HG02571 (cell line): ENCODE results near the gene GALNT7.

Source experiments
- ATAC-seq: cut with Tn5 transposase; IDR thresholded peaks from one replicate; pipeline ENCODE4 v1.9.1; 2021; ENCODE audit warnings: mild to moderate bottlenecking, moderate library complexity; ENCODE audit not compliant: unreplicated experiment

The GALNT7 gene

DNA sequence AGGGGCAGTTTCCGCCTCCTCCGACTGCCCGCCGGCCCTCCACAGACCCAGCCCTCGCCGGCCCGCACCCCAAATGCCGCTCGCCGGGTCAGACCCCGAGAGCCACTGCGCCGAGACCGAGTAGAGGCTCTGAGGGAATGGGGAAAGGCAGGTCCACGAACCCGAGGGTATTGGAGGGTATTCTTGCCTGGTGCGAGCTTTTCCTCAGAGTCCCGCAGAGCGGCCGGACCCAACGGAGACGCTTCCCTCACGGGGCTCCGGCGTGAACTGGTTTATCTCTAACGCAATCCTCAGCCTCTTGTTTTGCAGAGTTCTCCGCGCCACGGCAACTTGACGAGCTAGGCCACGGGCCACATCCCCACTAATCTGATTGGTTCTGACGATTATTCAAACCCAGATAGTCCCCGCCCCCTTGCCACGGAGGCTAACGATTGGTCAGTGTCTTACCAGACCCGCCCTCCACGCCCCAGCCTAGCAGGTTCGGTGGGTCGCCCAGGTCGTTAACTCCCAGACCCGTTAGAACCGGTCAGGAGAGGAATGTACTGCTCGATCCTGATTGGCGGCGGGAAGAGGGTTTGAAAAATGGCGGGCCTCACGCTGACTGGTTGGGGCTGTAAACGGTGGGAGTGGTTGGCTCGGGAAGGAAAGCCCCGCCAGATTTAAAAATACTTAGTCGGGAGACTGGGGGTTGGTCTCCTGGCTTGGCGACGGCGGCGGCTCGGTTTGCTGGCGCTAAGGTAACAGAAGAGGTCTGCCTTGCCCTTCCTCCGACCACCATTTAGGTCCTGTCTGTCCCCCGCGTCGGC is 165.7 kb downstream of the GALNT7 start, which contains the start of gene HMGB2:
Gene HMGB2, minus strand, starts transcription at position 274 of the 806 bp plus-strand sequence. CDS start 709 bp downstream, outside the sequence.
- peak; percentile 95 for ATAC-seq

DNA sequence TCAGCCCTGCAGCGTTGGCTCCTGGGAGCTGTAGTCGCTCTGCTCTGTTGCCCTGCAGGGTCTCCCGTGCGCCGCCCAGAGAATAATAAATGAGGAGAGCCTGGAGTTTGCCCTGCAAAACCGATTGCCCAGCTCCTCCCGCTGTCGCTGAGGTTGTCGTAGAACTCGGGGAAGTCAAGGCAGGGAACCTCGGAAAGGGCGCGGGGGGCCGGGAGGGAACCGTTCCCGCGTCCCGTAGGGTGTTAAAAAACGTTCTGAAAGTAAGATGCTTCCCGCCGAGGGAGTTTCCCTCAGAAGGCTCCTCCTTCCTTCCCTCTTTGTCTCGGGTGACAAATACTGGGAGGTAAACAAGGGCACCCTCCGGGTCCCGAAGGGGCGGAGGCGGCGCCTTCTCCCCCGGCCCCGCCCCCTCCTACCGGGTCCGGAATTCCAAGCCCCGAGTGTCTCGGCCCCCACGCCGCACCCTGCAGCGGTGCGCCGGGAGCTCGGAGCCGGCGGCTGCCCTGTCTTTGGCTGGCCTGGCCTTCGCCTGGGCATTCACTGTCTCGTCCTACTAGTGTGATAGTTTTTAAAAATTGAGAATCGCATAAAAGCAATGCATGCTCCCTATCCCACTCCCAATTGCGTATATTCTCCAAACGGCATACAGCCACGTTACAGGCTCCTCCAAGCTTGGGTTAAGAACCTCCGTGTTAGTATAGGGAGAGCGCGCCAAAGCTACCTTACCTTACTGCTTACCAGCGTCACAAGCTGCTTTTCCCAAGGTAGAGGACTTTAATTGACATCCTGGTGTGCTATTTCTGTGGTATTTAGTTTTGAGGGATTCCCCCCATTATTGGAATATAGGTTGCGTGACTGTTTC is 166.5 kb downstream of the GALNT7 start:
- ATAC-seq: peak; percentile 23

DNA sequence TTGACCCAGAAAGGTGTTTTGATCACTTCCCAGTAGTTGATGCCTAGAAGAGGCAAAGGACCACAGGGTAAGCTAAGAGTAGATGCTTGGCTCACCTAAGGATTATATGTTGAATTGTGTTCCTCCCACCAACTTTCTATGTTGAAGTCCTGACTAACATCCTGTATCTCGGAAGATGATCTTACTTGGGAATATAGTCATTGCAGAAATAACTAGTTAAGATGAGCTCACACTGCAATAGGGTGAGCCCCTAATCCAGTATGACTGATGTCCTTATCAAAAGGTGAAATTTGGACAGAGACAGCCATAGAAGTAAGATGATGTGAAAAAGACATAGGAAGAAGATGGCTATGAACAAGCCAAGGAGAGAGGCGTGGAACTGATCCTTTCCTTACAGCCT is 168.9 kb downstream of the GALNT7 start:
- no peak for ATAC-seq

DNA sequence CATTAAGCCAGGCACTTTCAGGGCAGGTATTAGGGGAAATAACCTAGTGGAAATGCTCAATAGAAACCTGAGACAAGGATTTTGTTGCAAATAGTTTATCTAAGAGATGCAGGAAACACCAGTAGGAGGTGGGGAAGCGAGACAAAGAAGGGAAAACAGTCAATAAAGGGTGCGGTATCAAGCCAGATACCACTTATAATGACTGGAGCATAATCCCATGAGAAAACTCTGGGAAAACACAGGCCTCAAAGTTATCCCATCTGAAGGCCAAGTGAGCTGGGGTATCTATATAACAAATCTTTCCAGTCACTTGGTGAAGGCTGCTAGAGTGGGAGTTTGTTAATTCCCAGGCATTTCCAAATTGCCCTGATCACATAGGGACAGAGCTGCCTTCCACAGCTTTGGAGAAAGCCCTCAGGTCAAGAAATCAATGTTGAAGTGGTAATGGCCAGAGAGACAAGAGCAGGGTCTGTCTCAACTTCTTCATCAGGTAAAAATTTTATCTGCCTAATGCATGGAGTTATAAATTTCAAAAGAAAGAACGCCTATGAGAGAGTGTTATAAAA is 175.3 kb downstream of the GALNT7 start:
- ATAC-seq: no peak

DNA sequence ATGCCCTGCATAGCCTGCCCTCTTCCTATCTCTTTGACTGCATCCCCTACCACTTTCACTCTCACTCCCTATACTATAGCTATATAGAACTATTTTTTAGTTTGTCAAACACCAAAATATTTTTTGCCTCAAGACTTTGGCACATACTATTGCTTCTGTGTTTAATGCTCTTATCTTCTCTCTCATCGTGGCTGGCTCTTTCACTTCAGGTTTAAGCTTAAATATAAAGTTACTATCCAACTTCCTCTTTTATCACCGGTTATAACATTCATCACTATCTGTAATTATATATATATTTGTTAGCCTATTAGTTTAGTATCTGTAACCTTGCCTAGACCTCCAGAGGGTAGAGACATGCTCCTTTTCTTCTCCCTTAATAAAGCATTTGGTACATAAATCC is 177.0 kb downstream of the GALNT7 start:
- ATAC-seq: no peak

DNA sequence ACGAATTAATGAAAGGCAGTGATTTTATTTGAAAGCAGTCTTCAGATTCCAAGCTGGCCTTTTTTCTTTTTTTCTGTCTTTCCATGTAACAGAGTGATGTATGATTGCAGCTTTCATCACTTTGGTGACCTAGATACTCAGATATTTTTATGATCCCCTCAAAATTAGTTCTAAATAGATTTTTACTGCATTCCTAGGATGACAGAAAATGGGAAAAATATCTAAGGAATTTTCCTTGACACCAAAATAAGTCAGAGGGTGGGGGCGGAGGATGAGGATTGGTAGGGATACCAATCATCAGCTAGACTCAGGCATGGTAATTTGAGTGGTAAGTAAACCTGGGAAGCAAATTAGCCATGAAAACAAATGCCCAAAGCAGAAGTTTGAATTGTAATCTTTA is 177.5 kb downstream of the GALNT7 start:
- ATAC-seq: no peak

DNA sequence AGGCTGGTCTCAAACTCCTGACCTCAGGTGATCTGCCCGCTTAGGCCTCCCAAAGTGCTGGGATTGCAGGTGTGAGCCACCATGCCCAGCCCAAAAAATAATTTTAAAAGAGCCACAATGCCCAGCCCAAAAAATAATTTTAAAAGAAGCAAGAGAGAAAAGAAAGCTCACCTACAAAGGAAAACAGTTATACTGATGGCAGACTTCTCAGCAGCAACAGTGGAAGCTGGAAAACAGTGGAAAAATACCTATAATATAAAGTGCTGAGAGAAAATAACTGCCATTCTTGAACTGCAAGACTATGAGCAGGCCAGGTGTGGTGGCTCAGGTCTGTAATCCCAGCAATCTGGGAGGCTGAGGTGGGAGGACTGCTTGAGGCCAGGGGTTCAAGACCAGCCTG is 178.9 kb downstream of the GALNT7 start:
- no peak for ATAC-seq

DNA sequence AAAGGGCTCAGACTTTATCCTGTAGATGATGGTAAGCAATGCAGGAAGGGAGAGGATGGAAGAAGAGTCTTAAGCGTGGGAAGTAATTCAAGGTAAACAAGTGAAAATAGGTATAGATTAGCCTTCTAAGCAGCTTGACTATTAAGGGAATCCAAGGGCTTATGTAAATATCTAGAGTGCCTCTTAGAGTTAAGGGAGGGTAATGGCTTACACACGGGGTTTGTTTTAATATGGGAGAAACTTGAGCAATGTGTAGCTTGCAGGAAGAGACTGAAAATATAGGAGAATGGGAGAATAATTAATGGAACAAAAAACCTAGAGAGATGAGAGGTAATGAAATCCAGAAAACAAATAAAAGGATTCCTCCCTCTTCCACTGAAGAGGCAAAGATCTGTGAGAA is 189.3 kb downstream of the GALNT7 start:
- ATAC-seq: no peak

DNA sequence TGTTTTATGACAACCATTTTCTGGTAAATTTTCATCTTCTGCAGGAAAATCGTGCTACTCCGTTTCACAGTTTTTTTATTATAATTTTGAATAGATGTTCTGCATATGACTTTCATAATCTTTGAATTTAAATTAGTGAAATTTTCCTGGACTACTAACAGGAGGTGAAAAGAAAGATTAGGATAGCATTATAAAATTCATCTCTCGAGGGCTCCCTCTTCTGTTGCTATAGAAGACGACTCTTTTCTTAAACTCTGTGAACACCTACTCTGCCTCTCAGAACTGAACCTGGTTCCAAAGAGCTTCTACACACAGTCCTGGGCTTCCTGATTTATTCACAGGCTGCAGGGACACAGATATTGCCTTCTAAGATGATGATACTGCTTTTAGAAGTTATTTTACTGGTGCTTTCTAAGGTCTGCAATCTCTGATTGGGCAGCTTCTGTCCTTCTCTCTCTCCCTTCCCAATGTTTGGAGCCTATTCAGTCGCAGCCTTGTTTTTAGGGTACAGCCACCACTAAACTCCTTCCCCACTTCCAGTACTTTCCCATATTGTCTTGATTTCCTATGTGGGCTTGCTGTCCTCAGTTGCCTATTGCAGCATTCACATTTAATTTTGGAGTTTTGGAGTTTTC is 192.1 kb downstream of the GALNT7 start:
- ATAC-seq: no peak

DNA sequence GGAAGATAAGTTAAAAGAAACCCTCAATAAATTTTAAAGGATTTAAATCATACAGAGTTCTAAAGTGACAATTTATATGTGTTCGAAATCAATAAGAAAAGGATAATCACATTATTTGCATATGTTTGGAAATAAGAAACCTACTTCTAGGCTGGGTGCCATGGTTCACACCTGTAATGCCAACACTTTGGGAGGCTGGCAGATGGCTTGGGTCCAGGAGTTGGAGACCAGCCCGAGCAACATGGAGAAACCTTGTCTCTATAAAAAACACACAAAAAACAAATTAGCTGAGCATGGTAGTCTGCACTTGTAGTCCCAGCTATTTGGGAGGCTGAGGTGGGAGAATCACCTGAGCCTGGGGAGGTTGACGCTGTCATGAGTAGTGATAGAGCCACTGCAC is 194.1 kb downstream of the GALNT7 start:
- no peak for ATAC-seq

DNA sequence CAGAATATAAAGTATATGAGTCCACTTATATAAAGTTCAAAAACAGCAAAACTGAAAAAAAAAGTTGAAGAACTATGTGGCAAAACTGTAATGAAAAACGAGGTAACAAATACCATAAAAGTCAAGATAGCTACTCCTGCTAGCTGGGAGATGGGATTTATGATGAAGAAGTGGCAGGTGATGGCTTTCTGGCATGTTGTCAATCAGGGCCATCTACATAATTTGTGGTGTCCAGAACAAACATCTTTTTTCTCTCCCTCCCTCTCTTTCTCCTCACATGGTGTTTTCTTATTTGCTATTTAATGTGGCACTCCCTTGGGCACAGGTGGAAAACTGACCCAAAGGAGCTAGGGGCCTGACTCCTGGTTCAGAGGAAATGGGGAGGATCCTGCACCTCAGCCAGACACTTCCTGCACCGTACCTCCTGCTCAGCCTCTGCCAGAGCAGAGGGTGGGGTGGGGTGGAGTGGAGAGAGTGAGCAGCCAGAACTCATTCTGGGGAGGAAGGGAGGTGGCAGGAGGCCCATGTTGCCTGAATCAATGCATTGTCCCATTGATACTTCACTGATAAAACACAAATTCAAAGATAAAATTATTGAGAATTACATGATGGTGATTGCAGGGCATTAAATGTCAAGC is 196.9 kb downstream of the GALNT7 start:
- ATAC-seq: no peak

DNA sequence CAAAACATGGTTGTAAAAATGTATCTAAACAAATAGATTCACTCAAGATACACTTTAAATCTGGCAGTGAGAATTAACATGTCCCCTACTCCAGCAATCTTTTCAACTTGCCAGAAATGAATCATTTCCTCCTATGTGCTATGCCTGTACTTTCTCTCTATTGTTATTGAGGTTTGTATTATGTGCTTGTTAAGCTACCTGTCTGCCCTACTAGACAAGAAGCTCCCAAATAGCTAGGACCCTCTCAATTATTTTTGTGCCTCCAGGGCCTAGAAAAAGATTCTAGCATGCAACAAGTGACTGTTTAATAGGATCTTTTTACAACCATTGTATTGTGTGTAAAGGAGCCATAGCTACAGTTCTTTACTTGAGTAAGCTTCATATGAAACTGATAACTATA is 198.7 kb downstream of the GALNT7 start:
- no peak for ATAC-seq

DNA sequence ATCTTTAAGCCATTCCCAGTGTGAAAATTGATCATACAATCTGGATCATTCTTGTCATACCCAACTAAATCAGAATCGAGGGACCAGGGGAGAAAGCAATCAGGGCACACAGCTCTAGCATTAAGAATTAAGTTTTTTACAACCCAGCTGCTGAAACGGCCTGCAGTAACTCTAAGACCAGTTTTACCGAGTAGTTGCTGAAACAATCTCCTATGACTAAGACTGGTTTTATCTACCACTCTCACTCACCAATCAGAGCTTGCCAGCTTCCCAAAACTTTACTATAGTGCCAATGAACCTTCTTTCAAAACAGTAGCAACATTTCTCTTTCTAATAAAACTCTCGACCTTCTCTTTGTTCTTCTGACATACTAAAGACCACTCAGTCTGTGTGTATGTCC is 199.3 kb downstream of the GALNT7 start:
- ATAC-seq: no peak

DNA sequence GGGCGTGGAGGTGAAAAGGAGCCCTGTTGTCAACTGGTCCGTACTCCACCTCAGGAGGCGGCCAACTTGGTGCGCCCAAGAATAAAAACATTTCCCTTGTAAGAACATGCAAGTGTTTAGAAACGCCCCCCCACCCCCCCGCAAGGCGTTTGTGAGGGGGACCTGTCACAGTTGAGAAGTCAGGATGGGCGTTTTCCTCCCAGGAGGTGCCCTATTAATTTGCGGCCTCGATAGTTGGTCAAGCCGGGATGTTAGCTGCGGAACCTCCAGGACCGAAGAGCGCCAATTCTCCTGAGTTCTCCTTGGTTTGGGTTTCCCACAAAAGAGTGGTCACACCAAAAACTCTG is 201.5 kb downstream of the GALNT7 start:
- peak; percentile 2 for ATAC-seq

DNA sequence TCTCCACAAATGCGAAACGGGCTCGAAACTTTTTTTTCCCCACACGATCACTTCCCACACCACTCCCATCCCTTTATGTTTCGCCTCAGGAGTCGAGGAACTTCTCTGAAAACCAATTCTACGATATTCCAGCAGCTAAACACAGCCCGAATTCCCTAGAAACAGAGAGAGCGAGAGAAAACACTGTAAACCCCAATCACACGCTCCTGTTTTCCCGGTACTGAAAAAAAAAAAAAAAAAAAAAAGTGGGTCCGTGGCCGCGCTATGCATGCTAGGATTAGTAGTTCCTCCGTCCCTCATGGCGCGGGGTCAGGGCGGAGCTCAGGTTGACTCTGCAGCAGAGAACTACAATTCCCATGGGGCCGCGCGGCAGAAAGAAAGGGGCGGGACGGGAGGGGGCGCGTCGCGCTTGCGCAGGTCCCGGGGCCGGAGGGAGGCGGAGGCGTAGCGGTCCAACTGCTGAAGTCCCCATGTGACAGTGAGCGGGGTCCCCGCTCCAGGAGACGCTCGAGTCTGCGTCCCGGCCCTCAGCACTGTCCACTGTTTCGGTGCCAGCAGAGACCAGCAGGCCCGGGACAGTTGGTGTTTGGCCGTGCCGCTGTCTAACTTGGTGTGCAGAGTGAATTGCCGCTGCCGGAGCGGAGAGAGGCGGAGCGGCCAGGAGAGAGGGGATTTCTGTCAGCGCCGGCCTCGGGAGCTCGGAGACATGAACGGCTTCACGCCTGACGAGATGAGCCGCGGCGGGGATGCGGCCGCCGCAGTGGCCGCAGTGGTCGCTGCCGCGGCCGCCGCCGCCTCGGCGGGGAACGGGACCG is 202.1 kb downstream of the GALNT7 start, which contains the start of gene SAP30:
Gene SAP30, plus strand, starts transcription at position 478 of the 815 bp plus-strand sequence. Its CDS starts 229 bp downstream, at position 707.
- peak; percentile 74 for ATAC-seq

DNA sequence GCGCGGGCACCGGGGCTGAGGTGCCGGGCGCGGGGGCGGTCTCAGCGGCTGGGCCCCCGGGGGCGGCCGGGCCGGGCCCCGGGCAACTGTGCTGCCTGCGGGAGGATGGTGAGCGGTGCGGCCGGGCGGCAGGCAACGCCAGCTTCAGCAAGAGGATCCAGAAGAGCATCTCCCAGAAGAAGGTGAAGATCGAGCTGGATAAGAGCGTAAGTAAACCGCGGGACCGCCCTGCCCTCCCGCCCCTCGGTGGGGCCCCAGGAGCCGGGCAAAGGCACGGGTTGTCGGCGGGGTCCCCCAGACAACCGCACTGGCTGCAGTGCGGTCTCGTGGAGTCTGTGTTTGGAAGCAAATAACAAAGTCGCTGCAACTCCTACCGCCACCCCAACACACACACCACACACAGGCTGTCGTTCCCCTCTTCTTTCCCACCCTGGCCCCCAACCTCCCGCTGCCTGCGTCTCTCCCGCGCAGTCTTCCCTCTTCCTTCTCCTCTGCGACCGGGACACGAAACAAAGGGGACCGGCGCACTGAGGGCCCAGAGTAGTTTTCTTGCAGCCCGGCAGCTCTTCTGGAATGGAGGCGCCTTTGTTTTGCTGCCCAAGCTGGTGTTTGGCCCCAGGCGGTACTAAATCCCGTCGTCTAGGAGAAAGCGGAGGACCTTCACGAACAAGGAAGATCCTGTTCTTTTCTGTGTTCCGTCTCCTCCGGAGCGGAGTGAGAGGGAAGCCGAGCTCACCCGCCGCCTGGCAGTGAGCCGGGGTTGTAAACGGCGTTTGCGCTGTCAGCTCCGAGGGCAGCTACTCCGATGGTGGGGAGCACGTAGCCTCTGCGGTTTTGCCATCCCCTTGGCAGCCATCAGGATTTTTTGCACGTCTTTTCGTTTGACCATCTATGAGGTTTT is 202.9 kb downstream of the GALNT7 start:
- ATAC-seq: peak; percentile 23
